Measurements from ENCODE around the gene ICAM2. TPM values are rescaled to one million over a fixed set of nuclear protein-coding genes. Genes with fewer than 3 reads are reported as not detected.

Gene ICAM2
- total RNA-seq, 4 donors from 2014 or later = 7.2 to 71.1 (median 36.7) TPM

GRCh38 chr17:64004218-64004770 is 16.1 kb downstream of the ICAM2 start:
- 93 to 94% methylated on average over 4 to 6 of the region's 7 CpGs for WGBS, 2 donors (ENCODE audit: low coverage in 1 of 2)
- H3K36me3 ChIP-seq = no peaks in the 10 kb centered on the region
- H3K4me1 ChIP-seq = peaks cover 0 to 36% (median 22%) of the 10 kb centered on the region in 3 donors
- no peak for TF ChIP-seq EP300 (IDR thresholded peaks at IDR 0.05)
- no peak for TF ChIP-seq POLR2AphosphoS5 (IDR thresholded peaks at IDR 0.05)
- TF ChIP-seq POLR2A (IDR thresholded peaks at IDR 0.05) = no peak
- no peak for TF ChIP-seq CTCF (IDR thresholded peaks at IDR 0.05)
- H3K27ac ChIP-seq = peak overlapping the region in 1 of 4 donors; percentile 37
- no peak for ATAC-seq
- H3K4me3 ChIP-seq = no peak overlapping the region
- peaks cover 46% of the 10 kb centered on the region for H3K27me3 ChIP-seq
- no peaks in the 10 kb centered on the region for H3K9me3 ChIP-seq

DNA sequence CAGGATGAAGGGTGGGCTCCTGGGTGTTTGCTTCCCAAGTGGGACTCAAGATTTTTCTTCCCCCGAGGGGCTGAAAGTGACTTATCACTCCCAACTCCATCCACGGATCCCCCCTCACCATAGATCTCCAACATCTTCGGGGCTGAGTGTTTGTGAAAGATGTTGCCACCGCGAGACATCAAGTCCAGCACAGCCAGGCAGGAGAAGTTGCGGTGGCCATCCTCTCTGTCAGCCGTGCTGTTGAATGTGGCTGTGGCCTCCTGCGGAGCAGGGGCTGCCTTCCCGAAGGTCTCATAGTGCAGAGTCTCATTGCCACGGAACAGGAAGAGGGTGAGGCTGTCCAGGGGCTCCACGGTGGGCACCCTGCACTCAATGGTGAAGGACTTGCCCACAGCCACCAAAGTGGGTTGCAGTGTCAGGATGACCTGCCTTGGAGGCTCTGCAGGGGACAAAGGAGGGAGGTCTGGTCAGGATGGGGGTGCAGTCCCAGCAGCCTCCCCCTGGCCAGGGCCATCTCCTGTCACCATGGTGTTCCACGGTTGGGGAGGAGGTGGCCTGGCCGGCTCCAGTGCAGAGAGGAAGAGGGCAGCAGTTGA is 16.8 kb downstream of the ICAM2 start:
- Histone ChIP-seq H3K4me3 (no peak overlapping the region), H3K9me3 (no peaks in the 10 kb centered on the region), H3K27me3 (peaks cover 53% of the 10 kb centered on the region), H3K27ac (peak overlapping the region in 1 of 4 donors; percentile 1), H3K4me1 (peaks cover 0 to 34% (median 26%) of the 10 kb centered on the region in 3 donors), H3K36me3 (no peaks in the 10 kb centered on the region)
- ATAC-seq = no peak
- TF ChIP-seq POLR2AphosphoS5 (IDR thresholded peaks at IDR 0.05) = no peak
- no peak for TF ChIP-seq POLR2A (IDR thresholded peaks at IDR 0.05)
- no peak for TF ChIP-seq EP300 (IDR thresholded peaks at IDR 0.05)
- TF ChIP-seq CTCF (IDR thresholded peaks at IDR 0.05) = no peak
- WGBS, 2 donors (ENCODE audit: low coverage in 1 of 2) = 71 to 83% methylated on average over 2 to 5 of the region's 13 CpGs

- peak overlapping the region in 3 of 4 donors; percentile 4 to 73 (median 70) for H3K27ac ChIP-seq
- WGBS, 2 donors (ENCODE audit: low coverage in 1 of 2) = 83% methylated on average over 2 of the region's 22 CpGs; no CpG with 5 or more reads in 1 of the 2 donors
- peaks cover 60% of the 10 kb centered on the region for H3K27me3 ChIP-seq
- H3K4me1 ChIP-seq = peaks cover 0 to 34% (median 27%) of the 10 kb centered on the region in 3 donors
- TF ChIP-seq CTCF (IDR thresholded peaks at IDR 0.05) (no peak), POLR2AphosphoS5 (IDR thresholded peaks at IDR 0.05) (no peak), EP300 (IDR thresholded peaks at IDR 0.05) (no peak), POLR2A (IDR thresholded peaks at IDR 0.05) (no peak)
- ATAC-seq = no peak
- no peak overlapping the region for H3K4me3 ChIP-seq
- no peaks in the 10 kb centered on the region for H3K9me3 ChIP-seq
- no peaks in the 10 kb centered on the region for H3K36me3 ChIP-seq
Observed at GRCh38 chr17:64002658-64003525, 17.5 kb downstream of the ICAM2 start.

GRCh38 chr17:64001763-64002529 is 18.5 kb downstream of the ICAM2 start:
- TF ChIP-seq EP300 (IDR thresholded peaks at IDR 0.05) = no peak
- TF ChIP-seq POLR2AphosphoS5 (IDR thresholded peaks at IDR 0.05) = no peak
- TF ChIP-seq POLR2A (IDR thresholded peaks at IDR 0.05) = no peak
- TF ChIP-seq CTCF (IDR thresholded peaks at IDR 0.05) = no peak
- peaks cover 70% of the 10 kb centered on the region for H3K27me3 ChIP-seq
- WGBS, 2 donors (ENCODE audit: low coverage in 1 of 2) = 100% methylated on average over 1 of the region's 14 CpGs; no CpG with 5 or more reads in 1 of the 2 donors
- H3K27ac ChIP-seq = peak overlapping the region in 3 of 4 donors; percentile 4 to 73 (median 70)
- H3K4me1 ChIP-seq = peaks cover 0 to 32% (median 19%) of the 10 kb centered on the region in 3 donors
- no peaks in the 10 kb centered on the region for H3K36me3 ChIP-seq
- no peaks in the 10 kb centered on the region for H3K9me3 ChIP-seq
- peak; percentile 84 for ATAC-seq
- no peak overlapping the region for H3K4me3 ChIP-seq

All from gastroesophageal sphincter (tissue), 4 donors.